DMS153 (cell line): ENCODE results near the gene SMIM41.

ENCODE experiments used
- DNase-seq: peaks from one replicate; lab custom pipeline; 2025; lab: John Stamatoyannopoulos, UW

Gene SMIM41

DNA sequence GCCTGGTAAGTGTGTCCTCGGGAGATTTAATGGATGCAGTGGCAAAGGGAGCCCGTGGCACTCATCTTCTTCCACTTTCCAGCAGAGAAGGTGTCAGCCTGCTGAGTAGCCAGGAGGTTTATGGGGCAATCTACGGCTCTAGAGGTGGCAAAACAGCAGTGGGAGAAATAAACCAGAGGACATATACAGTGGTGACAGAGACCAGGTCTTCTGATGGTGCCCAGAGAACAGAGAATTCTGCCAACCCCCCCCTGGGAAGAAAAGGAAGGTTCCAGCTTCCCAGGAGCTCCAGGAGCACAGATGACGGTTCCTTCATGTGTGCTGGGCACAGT lies 43.0 kb downstream of the SMIM41 start:
- no peak for DNase-seq

DNA sequence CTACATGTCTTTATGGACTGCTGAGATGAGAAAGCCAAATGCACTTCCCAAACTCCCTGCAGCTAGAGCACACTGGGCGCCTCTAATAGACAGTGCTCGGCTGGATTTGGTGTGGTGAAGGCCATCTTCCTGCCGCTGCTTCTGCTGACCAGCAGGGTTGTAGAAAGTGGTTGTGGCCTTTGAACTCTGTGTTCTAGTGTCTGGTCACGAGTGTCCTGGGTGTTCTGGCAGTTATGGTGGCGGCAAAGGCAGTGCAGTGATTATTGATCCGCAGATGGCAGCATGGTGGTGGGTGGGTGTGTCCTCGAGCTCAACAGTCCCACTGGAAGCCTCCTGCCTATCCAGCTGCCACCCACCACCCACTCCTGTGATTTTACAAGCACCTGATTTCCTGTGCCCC lies 43.4 kb downstream of the SMIM41 start:
- DNase-seq: no peak

DNA sequence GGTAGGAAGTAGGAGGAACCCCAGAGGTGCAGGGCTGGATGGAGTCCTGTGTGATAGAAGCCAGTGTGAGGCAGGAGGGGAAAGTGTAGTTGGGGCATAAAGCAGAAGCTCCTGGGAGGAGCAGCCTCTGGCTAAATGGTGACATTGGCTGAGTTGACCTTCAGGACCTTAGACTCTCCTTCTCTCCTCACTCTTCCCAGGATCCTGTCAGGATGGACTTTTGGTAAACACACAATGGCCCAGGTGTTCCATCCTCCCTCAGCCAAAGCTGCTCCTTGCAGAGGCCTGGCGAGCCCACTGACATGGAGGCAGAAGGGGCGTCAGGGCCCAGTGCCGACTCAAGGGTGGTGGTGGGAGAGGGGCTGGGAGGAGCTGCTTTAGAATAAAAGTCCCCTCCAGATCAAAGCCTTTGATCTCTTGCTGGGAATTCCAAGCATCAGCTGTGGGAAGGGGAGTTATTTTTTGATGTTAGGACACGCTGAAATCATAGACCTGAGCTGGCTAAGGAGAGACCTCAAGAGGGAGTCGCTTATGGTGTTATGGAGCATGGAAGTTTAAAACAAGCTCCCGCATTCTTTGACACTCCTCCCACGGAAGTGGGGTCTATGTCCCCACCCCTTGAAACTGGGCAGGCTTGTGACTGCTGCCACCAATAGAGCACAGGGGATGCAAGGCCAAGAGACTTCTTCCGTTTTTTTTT lies 44.1 kb downstream of the SMIM41 start:
- no peak for DNase-seq

DNA sequence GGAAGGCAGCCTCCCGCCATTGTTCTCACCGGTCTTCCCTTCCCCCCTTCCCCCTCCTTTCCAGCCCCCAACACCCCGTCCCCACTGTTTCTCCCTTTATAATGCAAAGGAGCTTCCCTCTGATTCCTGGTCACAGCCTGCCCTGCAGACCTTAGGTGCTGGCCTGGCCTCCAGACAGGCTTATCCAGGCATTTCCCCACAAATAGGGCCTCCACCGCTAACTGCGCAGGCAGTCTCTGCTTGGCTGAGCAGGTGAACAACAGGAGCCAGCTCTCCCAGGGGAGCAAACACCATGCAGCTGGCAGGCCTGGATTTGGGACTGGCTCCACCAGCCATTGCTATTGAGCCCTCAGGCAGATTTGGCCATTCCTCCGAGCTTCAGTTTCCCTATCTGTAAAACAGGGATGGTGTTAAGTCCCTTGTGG lies 46.0 kb downstream of the SMIM41 start:
- DNase-seq: peak; percentile 56

DNA sequence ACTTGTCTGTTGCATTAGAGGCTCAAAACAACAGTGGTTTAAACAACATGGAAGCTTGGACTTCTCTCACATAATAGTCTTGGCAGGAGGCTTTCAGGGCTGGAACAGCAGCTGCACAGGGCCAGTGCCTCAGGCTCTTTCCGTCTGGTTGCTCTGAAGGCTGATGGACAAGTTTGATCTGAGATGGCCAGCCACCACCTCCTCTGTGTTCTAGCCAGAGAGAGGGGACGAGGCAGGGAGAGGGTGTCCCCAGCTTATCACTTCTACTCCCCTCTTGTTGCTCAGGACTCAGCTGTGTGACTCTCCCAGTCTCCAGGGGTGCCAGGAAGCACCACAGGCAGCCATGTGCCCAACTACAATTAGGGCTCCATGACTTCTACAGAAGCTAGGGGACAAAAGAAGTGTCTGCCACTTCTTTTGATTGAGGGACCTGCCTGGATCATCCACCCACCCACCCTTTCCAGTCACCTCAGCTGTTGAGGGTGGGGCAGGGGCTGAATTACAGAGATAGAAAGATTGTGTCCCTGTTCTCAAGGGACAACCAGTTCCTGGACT lies 46.6 kb downstream of the SMIM41 start:
- DNase-seq: no peak

DNA sequence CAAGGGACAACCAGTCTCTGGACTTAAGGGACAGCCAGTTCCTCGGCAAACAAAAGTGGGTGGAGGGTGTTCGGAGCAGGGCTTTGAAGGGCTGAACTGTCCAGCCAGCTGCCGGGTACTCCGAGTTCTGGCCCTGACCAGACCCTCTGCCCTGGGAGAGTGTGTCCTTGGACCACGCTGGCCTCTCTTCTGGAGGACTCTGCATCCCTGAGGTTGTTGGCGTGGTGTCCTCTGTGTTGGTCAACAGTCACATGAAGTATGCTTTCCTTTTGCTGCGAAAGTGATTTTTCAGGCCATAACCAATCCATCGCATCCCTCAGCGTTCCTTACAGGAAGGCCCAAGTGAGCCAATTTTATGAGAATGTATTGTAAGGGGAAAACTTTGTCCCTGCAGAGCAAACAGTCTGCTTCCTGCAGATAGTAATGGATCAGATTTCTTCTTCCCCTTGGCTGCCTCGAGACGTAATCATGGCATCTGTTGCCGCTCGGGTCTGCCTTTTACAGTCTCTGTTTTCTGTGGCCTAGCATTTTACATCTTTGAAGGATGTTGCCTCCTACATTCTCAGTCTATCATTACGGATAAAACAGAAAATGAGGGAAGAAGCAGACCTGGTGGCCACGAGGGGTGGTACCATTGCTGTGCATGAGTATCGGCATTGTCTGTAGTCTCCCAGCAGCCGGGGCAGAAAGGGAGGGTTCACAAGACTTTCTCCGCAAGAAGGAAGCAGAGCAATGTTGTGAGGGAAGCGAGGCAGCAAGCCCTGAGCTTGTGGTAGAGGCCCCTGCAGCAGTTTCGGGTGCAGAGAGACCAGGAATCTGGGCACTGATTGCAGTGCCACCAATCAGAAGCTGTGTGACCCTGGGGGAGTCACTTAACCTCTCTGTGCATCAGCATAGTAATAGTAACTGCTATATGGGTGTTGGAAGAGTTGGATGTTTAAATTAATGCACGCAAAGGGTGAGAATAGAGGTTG lies 47.4 kb downstream of the SMIM41 start:
- DNase-seq: no peak

DNA sequence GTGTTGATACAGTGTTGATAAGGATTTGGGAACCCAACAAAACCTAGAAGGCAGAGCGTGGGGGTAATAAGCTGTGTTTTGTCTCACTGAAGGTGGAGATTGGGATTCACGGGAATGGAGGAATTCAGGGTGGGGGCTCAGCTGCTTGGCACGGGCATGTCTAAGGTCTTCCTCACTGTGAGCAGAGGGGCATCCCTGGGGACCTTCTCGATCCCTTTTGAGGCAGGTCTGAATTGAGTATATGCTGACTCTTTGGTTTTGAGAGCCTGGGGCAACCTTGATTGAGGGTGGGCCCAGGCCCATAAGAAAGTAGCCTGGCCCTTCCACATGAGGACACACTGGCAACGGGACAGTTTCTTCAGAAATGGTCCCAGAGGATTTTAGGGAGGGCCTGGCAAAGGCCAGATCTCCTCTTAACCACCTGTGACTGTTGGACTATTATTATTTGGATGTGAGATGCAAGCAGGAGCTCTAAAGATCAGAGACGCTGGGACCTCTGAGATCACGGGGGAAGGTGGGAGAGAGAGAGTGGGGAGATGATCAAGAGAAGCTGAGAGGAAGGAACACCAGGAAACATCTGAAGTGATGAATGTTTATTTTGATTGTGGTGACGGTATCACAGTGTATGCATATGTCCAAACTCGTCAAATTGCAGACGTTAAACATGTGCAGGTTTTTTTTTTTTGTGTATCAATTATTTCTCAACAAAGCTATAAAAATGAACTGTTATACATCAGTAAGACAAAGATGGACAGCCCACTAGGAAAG lies 48.4 kb downstream of the SMIM41 start:
- no peak for DNase-seq

DNA sequence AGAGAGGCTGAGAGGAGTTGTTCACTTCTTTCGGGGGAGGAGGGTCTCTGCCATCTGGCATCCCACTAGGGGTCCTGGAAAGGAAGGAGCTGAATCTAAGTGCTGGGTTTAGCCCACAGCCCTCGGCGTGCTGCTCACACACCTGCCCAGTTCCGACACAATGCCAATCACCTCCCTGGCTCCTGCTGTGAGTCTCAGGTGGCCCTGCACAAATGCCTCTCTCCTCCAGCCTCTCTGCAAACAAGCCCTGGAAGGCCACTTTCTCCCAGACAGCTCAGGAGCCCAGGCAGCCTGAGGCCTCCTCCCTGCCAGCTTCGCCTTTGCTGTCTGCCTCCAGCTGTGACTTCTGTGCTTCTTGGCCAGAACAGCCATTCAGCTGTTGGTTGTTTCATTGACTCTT lies 51.2 kb downstream of the SMIM41 start:
- peak; percentile 60 for DNase-seq

DNA sequence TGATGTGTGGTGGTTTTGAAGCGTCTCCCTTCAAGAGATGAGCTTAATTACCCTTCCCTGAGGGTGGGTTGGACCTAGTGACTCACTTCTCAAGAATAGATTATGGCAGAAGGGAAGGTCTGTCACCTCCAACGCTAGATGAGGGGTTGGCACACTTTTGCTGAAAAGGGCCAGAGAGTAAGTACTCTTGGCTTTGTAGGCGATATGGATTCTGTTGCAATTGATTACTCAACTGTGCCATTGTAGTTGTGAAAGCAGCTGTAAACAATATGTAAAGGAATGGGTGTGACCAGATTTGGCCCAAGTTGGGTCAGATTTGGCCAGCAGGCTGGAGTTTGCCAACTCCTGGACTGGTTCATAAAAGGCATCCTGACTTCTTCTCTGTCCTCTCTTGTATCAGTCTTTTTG lies 53.3 kb downstream of the SMIM41 start:
- DNase-seq: no peak

DNA sequence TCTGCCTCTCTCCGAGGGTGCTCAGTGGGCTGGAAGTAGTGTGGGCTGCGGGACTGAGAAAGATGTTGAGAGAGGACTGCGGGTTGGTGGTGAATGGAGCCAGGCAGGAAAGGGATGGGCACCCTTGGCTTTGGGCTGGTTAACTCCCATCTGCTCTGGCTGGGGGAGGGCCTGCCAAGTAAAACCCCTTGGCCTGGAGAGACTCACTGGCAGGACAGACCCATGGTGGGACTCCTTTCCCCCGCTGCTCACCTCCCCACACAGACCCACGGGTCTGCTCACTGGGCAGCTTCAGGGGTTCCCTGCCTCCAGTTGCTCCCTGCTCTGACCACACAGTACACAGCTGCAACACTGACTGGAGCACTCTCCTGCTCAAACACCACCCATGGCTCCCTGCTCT lies 58.2 kb downstream of the SMIM41 start:
- no peak for DNase-seq

DNA sequence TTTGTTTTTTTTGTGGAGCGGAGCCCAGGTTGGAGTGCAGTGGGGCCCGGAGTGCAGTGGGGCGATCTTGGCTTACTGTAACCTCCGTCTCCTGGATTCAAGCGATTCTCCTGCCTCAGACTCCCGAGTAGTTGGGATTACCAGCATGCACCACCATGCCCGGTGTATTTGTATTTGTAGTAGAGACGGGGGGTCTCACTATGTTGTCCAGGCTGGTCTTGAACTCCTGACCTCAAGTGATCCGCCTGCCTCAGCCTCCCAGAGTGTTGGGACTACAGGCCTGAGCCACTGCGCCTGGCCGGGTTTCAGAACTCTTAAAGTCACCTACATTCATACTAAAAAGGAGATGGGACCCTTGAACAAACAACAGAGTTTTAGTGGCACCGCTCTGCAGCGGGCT lies 59.6 kb downstream of the SMIM41 start:
- DNase-seq: no peak

DNA sequence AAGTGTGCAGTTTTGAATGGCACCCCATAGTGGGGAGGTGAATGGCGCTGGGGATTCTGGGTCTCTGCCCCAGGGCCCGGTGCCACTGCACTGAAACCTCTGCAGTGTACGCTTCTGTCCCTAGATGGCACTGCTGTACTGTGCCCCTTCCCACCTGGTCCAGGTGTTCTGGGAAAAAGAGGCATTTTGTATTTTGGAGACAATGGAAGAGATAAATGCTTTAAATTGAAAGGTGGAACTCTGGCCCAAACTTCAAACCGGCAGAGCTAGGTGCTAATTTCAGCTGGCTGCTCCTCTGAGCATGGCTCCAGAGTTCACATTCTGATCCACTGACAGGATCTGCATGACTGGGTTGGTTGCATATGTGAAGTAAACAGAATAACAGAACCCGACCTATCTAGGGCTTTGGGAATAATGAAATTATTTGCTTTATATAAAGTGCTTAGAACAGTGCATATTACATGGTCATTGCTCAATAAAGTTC lies 60.1 kb downstream of the SMIM41 start:
- peak; percentile 9 for DNase-seq

DNA sequence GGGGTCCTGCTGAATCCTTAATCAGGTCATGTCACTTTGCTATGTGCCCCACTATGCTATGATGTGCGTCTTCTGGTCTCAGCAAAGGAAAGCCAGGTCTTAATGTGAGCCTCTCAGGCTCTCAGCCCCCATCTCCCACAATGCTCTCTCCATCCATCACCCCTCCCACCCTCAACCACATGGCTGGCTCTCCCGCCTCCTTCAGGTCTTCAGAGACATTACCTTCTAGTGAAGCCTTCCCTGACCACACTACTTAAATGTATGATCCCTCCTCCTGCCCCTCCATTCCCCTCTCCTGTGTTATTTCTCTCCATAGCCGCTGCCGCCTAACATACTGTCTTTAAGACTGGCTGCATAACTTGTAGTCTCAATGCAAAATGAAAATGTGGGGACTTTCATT lies 61.8 kb downstream of the SMIM41 start:
- DNase-seq: no peak

DNA sequence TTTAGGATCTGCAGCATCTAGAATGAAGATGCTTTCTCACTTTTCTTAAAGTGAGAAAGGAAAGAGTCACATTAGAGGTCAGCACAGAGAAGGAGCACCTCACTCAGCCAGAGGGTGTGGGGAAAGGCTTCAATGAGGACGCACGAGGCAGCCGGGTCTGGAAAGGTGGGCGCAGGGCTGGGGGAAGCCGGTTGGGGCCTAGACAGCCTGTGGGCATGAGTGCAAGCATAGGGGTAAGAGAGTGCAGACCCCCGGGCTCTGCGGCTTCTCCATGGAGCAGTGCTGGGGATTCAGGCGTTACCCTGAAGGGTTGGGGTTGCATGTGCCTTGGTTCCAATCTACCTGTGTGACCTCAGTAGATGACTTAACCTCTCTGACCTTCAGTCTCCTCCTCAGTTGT lies 62.4 kb downstream of the SMIM41 start:
- no peak for DNase-seq

DNA sequence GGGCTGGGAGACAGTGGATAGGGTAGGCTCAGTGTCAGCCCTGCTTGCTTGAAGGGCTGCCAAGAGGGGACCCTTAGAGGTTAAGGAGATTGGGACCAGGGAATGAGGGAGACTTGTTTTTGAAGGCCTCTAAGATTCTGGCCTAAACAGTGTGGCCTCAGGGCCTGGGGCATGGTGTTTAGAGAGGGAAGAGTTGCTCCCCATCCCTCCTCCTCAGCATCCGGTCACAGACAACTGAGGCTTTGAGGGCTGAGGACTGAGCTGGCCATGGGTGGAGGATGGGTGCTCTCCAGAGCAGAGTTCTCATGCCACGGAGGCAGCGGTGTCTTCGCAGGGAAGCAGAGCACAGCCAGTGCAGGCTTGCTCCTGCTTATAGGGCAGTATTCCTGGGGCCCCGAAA lies 62.9 kb downstream of the SMIM41 start:
- no peak for DNase-seq

DNA sequence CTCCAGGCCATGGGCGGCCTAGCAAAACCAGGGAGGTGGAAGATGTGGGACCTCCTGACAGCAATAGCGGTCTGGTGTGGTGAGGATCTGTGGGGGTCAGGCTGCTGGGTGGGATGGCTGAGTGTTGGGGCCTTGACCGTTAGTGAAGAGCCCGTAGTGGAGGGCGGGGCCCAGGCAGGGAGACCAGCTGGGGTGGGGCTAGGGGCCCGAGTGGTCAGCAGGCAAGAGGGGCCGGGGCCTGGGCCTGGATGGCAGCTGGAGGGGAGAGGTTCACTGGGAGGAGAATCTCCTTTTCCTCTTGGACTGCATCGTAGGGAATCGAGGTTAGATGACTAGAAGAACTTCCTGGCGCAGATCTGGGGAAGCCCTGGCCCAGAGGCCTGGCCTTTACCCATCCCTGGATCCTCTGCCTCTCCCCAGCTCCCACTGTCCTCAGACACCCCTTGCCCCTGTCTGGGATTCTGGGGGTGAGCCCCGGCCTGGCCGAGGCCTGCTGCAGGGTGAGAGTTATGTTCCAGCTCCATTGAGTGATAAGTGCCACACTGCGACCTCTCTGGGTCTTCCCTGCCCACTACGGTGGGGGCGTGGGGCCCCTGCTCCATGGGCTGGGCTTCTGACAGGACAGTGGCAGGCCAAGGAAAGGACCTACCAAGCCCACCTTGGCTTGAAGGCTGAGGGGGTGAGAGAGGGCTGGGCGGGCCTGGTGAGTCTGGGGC lies 65.2 kb downstream of the SMIM41 start:
- no peak for DNase-seq

DNA sequence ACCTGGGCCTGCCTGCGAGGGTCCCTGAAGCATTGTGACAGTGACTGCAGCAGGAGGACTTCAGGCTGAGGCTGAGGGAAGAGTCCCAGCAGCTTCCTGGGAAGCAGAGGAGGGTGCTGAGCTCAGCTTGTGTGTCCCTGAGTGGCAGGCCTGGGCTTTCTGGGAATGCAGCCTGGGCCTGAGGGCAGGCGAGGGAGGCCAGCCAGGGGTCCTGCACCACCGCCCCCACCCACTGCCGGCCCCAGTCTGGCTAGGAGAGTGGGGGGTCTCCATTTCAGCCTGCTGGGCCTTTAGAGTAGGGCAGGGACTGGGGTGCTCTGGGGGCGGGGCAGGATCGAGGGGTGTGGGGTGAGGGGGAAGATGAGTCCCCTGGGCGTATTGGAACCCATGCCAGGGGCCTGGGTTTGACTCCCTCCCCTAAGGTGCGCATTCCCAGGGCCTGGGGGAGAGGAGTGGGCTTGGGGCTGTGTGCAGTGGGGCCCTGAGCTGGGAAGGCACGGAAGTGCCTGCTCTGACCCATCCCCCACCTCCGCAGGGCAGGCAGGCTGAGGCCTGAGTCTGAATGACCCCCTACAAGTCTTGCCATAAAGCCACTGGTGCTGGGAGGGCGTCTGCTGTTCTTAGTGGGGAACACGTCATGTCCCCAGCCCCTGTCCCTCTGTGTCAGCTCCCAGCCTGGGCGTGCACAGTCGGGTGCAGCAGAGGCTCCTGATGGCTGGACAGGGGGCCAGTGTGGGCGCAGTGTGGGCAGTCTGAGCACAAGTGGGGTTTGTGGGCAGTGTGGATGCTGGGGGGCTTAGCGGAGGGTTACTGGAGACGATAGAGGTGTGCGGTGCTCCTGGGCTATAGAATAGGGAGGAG lies 66.0 kb downstream of the SMIM41 start:
- DNase-seq: no peak

DNA sequence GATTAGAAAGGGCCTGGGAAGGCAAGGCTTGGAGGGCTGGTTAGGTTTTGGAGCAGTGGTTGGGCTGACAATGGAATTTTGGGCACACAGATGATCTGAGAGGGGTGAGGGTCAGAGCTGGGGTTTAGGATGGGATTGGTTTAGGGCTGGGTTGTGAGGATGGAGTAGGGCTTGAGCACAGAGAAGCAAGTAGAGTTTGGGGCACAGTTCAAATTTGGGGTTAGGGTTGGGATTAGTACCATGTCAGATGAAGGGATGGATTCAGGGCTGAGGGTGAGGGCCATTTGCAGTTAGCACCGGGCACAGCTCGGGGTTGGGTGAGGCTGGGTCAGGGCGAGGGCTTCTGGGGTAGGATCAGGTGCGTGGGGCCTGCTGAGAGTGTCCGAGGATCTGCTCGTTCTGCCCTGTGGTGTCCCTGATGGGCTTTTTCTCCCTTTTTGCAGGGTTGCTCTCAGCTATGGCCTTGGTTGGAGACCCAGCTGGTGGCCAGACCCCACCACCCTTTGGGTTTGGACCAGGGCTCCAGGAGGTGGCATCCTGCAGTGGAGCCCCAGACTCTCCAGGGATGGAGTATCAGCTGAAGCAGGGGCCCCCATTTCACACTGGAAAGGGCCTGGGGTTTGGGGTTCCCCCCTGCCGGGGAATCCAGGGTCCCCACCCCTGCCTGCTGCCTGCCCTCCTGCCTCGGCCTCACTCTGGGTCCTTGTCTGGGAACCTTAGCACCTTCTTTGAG lies 66.8 kb downstream of the SMIM41 start:
- DNase-seq: no peak

DNA sequence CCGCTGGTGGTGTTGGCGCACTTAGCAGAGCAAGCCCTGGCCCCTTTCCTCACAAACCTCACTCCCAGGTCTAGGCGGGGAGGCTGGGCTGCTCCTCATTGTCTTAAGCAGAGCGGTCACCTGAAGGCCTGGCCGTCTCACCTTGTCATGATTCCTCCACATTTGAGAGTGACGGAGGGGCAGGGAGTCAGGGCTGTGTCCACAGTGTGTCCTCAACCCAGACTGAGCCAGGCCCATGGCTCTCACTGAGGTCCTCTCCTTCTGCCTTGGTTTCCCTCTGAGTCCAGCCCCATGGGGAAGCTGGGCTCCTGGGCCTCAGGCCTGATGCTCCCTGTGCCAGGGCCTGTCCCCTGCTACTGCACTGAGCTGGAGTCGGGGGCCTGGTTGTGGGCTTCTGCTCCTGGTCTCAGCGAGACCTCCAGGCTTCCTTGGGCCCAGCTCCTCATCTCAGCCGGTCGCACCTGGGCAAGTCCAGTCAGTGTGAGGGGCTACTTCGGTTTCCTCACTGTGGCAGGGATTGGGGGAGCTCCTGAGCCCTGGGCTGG lies 67.4 kb downstream of the SMIM41 start:
- DNase-seq: no peak
